Measurements from ENCODE around the gene NPBWR2. TPM values are rescaled to one million over a fixed set of nuclear protein-coding genes. Genes with fewer than 3 reads are reported as not detected.

Gene NPBWR2
- total and polyA plus RNA-seq, 7 donors = not detected

GRCh38 chr20:64095455-64095854 is 11.9 kb downstream of the NPBWR2 start:
- no peaks in the 10 kb centered on the region for H3K9me3 ChIP-seq
- no peak overlapping the region for H3K4me3 ChIP-seq
- no peak for DNase-seq
- no peak for ATAC-seq
- intact Hi-C loops (cut with DNase I) = no loop called here
- peaks cover 0 to 24% (median 6%) of the 10 kb centered on the region in 3 donors for H3K27me3 ChIP-seq (ENCODE audit: insufficient read depth in 3 of 3, low read length in 2 of 3)
- H3K36me3 ChIP-seq (ENCODE audit: insufficient read depth in 1 of 2, low read depth in 1 of 2) = no peaks in the 10 kb centered on the region
- H3K4me1 ChIP-seq = no peaks in the 10 kb centered on the region
- no peak overlapping the region for H3K27ac ChIP-seq
- WGBS, 3 donors = 77 to 82% (median 81%) methylated on average over 4 of the region's 4 CpGs
- no peak for TF ChIP-seq CTCF (IDR thresholded peaks at IDR 0.05)

GRCh38 chr20:64093013-64093503 is 14.3 kb downstream of the NPBWR2 start:
- no peak for TF ChIP-seq CTCF (IDR thresholded peaks at IDR 0.05)
- ATAC-seq = no peak
- Histone ChIP-seq H3K4me1 (no peaks in the 10 kb centered on the region), H3K9me3 (no peaks in the 10 kb centered on the region), H3K27ac (no peak overlapping the region), H3K4me3 (no peak overlapping the region), H3K36me3 (ENCODE audit: insufficient read depth in 1 of 2, low read depth in 1 of 2) (no peaks in the 10 kb centered on the region), H3K27me3 (ENCODE audit: insufficient read depth in 3 of 3, low read length in 2 of 3) (peaks cover 0 to 10% (median 8%) of the 10 kb centered on the region in 3 donors)
- intact Hi-C loops (cut with DNase I) = no loop called here
- no peak for DNase-seq
- 44 to 47% (median 44%) methylated on average over 9 of the region's 9 CpGs for WGBS, 3 donors

GRCh38 chr20:64092258-64093012 is 14.9 kb downstream of the NPBWR2 start:
- DNase-seq (no peak), ATAC-seq (no peak)
- intact Hi-C loops (cut with DNase I) = no loop called here
- H3K4me3 ChIP-seq = no peak overlapping the region
- whole genome bisulfite sequencing, 3 donors = 48 to 49% (median 49%) methylated on average over 27 of the region's 27 CpGs
- no peaks in the 10 kb centered on the region for H3K36me3 ChIP-seq (ENCODE audit: insufficient read depth in 1 of 2, low read depth in 1 of 2)
- TF ChIP-seq CTCF (IDR thresholded peaks at IDR 0.05) = no peak
- H3K27ac ChIP-seq = no peak overlapping the region
- no peaks in the 10 kb centered on the region for H3K9me3 ChIP-seq
- peaks cover 0 to 13% (median 13%) of the 10 kb centered on the region in 3 donors for H3K27me3 ChIP-seq (ENCODE audit: insufficient read depth in 3 of 3, low read length in 2 of 3)
- H3K4me1 ChIP-seq = no peaks in the 10 kb centered on the region

GRCh38 chr20:64091770-64092169 is 15.6 kb downstream of the NPBWR2 start:
- Histone ChIP-seq H3K9me3 (no peaks in the 10 kb centered on the region), H3K27ac (no peak overlapping the region), H3K27me3 (ENCODE audit: insufficient read depth in 3 of 3, low read length in 2 of 3) (peaks cover 0 to 15% (median 13%) of the 10 kb centered on the region in 3 donors), H3K4me3 (no peak overlapping the region), H3K36me3 (ENCODE audit: insufficient read depth in 1 of 2, low read depth in 1 of 2) (no peaks in the 10 kb centered on the region), H3K4me1 (no peaks in the 10 kb centered on the region)
- no peak for ATAC-seq
- WGBS, 3 donors = 13 to 25% (median 15%) methylated on average over 8 to 16 of the region's 16 CpGs
- no peak for DNase-seq
- TF ChIP-seq CTCF (IDR thresholded peaks at IDR 0.05) = no peak
- intact Hi-C loops (cut with DNase I) = no loop called here

All from psoas muscle (tissue), 8 donors.